Measurements from ENCODE around the gene VANGL1. TPM values are rescaled to one million over a fixed set of nuclear protein-coding genes. Genes with fewer than 3 reads are reported as not detected.

Gene VANGL1
- total RNA-seq, 1 donor: 11.8 TPM

- DNase-seq (ENCODE audit: low read depth in 2 of 3, low spot score in 2 of 3): no peak
Measured at GRCh38 chr1:115728341-115728740, 86.6 kb downstream of the VANGL1 start.

- DNase-seq (ENCODE audit: low read depth in 2 of 3, low spot score in 2 of 3): no peak
Measured at GRCh38 chr1:115729756-115730155, 88.0 kb downstream of the VANGL1 start.

DNA sequence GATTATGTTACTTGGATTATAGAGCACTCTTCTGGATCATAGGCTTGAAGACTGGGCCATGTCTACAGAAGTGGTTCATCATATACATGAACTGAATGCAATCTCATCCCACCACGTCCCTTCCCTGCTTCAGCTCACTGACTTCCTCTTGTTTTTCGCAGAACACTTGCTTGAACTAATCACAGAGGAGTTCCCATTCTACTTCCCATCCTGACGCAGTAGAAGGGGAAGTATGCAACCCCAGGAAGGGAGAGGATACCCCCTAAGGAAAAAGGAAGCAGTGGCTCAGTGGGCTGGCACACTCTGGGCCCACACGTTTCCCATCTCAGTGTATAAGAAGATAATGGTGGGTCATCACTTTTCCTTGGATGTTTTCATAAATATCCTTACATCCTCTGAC, 90.5 kb downstream of the VANGL1 start:
- no peak for DNase-seq (ENCODE audit: low read depth in 2 of 3, low spot score in 2 of 3)

DNA sequence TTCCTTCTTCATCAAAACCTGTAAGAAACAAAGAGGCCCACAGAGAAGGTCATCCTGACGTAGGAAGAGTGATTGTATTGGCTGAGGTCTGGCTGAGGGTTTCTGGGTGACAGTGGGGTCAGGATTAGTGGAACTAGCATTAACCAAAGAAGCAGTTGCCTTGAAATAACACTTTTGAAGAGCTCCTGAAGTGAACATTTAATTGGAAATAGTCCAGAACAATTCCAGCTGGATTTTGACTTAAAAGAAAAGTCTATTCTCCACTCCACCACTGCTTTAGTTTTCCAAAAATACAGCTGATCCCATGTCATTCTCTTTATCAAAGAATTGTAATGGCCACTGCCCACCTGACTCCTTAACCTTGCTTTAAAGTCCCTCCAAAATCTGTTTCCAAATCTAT, 99.0 kb downstream of the VANGL1 start:
- DNase-seq (ENCODE audit: low read depth in 2 of 3, low spot score in 2 of 3): no peak

DNA sequence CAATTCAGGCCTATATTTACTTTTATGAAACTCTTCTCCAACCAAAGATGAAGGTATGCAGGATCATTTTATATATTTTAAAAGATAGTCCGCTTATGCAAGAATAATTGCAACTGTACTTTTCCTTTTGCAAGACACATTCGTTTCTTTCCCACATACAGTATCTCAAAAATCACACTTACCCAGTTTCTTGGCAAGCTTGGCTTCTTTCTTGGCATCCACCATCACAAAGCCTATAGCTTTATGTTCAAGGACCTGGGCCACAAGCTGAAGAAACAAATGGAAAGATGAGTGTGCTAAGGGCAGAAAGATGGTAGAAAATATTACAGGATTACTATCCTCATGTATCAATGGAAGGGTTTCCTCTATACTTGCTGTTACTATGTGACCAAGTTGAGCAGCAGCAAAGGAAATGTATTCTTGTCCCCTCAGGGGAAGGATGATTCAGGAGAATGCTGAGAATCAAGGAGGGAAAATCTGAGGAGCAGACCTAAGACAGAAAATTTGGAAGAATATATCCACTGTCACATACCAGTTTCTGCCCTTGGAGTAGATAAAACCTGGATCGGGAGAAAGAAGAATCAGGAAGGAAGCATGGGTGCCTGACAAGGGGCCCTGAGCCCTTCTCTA, 103.0 kb downstream of the VANGL1 start:
- DNase-seq (ENCODE audit: low read depth in 2 of 3, low spot score in 2 of 3): no peak

DNA sequence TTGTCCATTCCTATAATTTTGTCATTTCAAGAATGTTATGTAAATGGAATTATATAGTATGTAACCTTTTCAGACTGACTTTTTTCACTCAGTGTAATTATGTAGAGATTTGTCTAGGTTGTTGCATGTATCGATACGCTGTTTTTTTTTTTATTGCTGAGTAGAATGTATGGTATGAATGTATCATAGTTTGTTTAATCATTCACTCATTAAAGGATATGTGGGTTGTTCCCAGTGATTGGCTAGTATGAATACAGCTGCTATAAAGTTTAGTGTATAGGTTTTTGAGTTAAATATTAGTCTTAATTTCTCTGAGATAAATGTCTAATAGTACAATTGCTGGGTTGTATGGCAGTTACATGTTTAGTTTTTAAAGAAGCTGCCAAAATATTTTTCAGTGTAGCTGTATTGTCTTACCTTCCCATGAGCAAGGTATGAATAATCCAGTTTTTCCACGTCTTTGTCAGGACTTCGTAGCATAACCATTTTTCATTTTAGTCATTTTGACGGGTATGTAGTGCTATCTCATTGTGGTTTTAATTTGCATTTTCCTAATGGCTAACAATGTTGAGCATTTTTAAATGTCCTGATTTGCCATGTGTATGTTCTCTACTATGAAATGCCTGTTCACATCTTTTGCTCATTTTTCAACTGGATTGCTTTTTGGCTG, 104.4 kb downstream of the VANGL1 start:
- no peak for DNase-seq (ENCODE audit: low read depth in 2 of 3, low spot score in 2 of 3)

Small RNA genes within 50 kb of the gene (small RNA-seq; reads per million reads assigned to genes)
- gene RF00406 (4.8 reads per million, percentile 87 among the genes with 10 or more reads in this experiment), gene RN7SL420P (not detected)

Other genes starting within 250 kb of the VANGL1 start
- not detected for gene CASQ2, start 126.7 kb downstream of the VANGL1 start, total RNA-seq
- under 0.01 TPM for gene NHLH2, start 199.2 kb downstream of the VANGL1 start, total RNA-seq